ENCODE results near the gene MIA2.

Gene MIA2

DNA sequence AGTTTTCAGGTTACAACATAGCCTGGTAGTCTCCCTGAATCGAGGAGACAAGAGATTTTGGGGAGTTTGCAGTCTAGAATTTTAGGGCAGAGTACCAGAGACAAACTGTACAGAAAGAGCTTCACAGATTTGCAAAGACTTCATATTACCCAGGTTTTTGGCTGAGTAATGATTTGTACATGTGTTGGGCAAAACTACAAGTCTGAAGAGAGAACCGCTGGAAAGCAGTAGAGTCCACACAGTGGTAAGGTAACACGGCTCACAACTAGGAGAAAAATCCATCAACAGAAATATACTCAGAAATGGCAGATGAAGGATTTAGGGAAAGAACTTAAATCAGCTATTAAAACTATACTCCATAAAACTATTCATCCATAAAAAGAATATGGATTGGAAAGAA is 172.8 kb downstream of the MIA2 start:
- no peak overlapping the region for H3K27ac ChIP-seq
- peaks cover 0 to 45% (median 0%) of the 10 kb centered on the region in 11 experiments; a peak in 6 of 22 replicates for H4K20me1 ChIP-seq
- H3K36me3 ChIP-seq, result peaks cover 13 to 39% (median 23%) of the 10 kb centered on the region in 11 experiments
- no peak overlapping the region for H3K9ac ChIP-seq
- no peak overlapping the region for H3K4me2 ChIP-seq
- TF ChIP-seq Cebpa-rat (IDR thresholded peaks at IDR 0.05), result no peak
- H3K27me3 ChIP-seq, result no peaks in the 10 kb centered on the region
- no peaks in the 10 kb centered on the region for H3K4me1 ChIP-seq
- peaks cover 11 to 51% (median 39%) of the 10 kb centered on the region in 11 experiments; a peak in 21 of 22 replicates for H3K9me3 ChIP-seq (replicated peaks in 1 of 11)
- no peak overlapping the region for H3K4me3 ChIP-seq

DNA sequence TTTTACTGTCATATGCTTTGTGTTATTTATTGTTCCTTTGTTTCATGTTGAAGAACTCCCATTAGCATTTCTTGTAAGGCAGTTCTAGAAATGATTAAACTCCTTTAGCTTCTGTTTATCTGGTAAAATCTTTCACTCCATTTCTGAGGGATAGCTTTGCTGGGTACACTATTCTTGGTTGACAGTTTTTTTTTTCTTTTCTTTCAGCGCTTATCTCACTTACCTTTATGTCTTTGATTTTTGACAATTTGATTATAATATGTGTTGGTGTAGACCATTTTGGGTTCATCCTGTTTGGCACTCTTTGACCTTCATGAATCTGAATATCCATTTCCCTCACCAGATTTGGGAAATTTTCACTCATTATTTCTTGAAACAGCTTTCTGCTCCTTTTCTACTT is 182.4 kb downstream of the MIA2 start:
- TF ChIP-seq Cebpa-rat (IDR thresholded peaks at IDR 0.05), result no peak
- Histone ChIP-seq H4K20me1 (peaks cover 0 to 23% (median 6%) of the 10 kb centered on the region in 11 experiments; a peak in 9 of 22 replicates), H3K27ac (no peak overlapping the region), H3K4me2 (no peak overlapping the region), H3K9ac (no peak overlapping the region), H3K36me3 (peaks cover 50 to 89% (median 66%) of the 10 kb centered on the region in 11 experiments), H3K27me3 (no peaks in the 10 kb centered on the region), H3K9me3 (replicated peaks in 1 of 11) (peaks cover 66 to 90% (median 79%) of the 10 kb centered on the region in 11 experiments), H3K4me1 (no peaks in the 10 kb centered on the region), H3K4me3 (no peak overlapping the region; a peak in 1 of 20 replicates)

GRCh38 chr14:39417014-39417413 is 183.3 kb downstream of the MIA2 start:
- Histone ChIP-seq H3K9ac (no peak overlapping the region), H3K36me3 (peaks cover 47 to 86% (median 61%) of the 10 kb centered on the region in 11 experiments), H3K27ac (no peak overlapping the region), H4K20me1 (peaks cover 0 to 32% (median 12%) of the 10 kb centered on the region in 11 experiments; a peak in 12 of 22 replicates), H3K4me1 (no peaks in the 10 kb centered on the region), H3K4me2 (no peak overlapping the region), H3K9me3 (replicated peaks in 1 of 11) (peaks cover 64 to 83% (median 70%) of the 10 kb centered on the region in 11 experiments), H3K4me3 (no peak overlapping the region; a peak in 1 of 20 replicates), H3K27me3 (no peaks in the 10 kb centered on the region)
- TF ChIP-seq Cebpa-rat (IDR thresholded peaks at IDR 0.05), result no peak

GRCh38 chr14:39419272-39419671 is 185.6 kb downstream of the MIA2 start:
- H3K4me1 ChIP-seq, result no peaks in the 10 kb centered on the region
- no peak overlapping the region for H3K4me3 ChIP-seq
- H3K9ac ChIP-seq, result no peak overlapping the region
- no peak for TF ChIP-seq Cebpa-rat (IDR thresholded peaks at IDR 0.05)
- no peaks in the 10 kb centered on the region for H3K27me3 ChIP-seq
- peaks cover 30 to 63% (median 43%) of the 10 kb centered on the region in 11 experiments for H3K36me3 ChIP-seq
- peaks cover 42 to 61% (median 47%) of the 10 kb centered on the region in 11 experiments for H3K9me3 ChIP-seq (replicated peaks in 1 of 11)
- H3K4me2 ChIP-seq, result no peak overlapping the region
- no peak overlapping the region for H3K27ac ChIP-seq
- peaks cover 4 to 55% (median 28%) of the 10 kb centered on the region in 11 experiments; a peak in 13 of 22 replicates for H4K20me1 ChIP-seq

DNA sequence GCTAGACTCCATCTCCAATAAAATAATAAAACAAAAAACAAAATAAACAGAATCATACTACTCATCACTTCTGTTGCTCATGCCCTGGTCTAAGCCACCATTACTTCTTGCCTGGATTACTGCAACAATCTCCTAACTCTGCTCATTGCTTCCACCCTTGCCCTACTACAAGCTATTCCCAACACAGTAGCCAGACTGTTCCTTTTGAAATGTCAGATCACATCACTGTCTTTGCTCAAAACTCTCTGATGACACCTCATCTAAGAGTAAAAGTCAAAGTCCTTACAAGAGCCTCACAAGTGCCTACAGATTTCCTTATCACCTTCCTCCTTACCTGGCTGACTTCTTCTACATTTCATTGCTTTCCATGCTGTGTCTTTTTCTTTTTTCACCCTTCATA is 188.5 kb downstream of the MIA2 start:
- Histone ChIP-seq H3K4me3 (no peak overlapping the region), H3K9ac (no peak overlapping the region), H4K20me1 (peaks cover 13 to 80% (median 55%) of the 10 kb centered on the region in 11 experiments; a peak in 18 of 22 replicates), H3K4me1 (peaks cover 10 to 28% (median 12%) of the 10 kb centered on the region in 10 experiments), H3K4me2 (no peak overlapping the region), H3K27me3 (no peaks in the 10 kb centered on the region), H3K36me3 (peaks cover 4 to 34% (median 18%) of the 10 kb centered on the region in 11 experiments; a peak in 21 of 22 replicates), H3K27ac (no peak overlapping the region), H3K9me3 (replicated peaks in 1 of 11) (peaks cover 12 to 31% (median 18%) of the 10 kb centered on the region in 11 experiments)
- no peak for TF ChIP-seq Cebpa-rat (IDR thresholded peaks at IDR 0.05)

- H3K27me3 ChIP-seq, result no peaks in the 10 kb centered on the region
- no peak overlapping the region for H3K4me2 ChIP-seq
- no peak overlapping the region for H3K27ac ChIP-seq
- H3K9me3 ChIP-seq (replicated peaks in 1 of 11), result peaks cover 0 to 16% (median 3%) of the 10 kb centered on the region in 11 experiments; a peak in 14 of 22 replicates
- peaks cover 19 to 95% (median 71%) of the 10 kb centered on the region in 11 experiments; a peak in 20 of 22 replicates for H4K20me1 ChIP-seq
- no peak overlapping the region for H3K9ac ChIP-seq
- peaks cover 0 to 20% (median 12%) of the 10 kb centered on the region in 11 experiments; a peak in 16 of 22 replicates for H3K36me3 ChIP-seq
- TF ChIP-seq Cebpa-rat (IDR thresholded peaks at IDR 0.05), result no peak
- no peak overlapping the region for H3K4me3 ChIP-seq
- H3K4me1 ChIP-seq, result peaks cover 12 to 40% (median 19%) of the 10 kb centered on the region in 10 experiments
These were observed 190.1 kb downstream of the MIA2 start for GRCh38 chr14:39423793-39424192.

DNA sequence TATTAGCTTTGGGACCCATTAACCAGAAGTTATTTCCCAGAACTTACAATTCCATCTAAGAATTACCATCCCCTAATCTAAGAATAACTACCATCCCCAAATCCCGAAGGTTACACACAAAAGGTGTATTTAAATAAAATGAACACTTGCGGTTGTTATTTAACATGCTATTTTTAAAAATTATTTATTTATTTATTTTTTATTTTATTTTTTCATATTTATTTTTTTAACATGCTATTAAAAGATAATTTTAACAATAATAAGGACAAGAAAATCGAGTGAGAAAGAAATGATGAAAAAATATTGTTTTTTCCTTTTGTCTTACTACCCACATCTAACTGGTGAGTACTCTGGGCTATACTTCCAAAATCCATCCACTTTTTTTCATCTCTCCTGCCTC is 192.2 kb downstream of the MIA2 start:
- peaks cover 39 to 100% (median 88%) of the 10 kb centered on the region in 11 experiments for H4K20me1 ChIP-seq
- peaks cover 0 to 7% (median 4%) of the 10 kb centered on the region in 11 experiments; a peak in 10 of 22 replicates for H3K36me3 ChIP-seq
- H3K9ac ChIP-seq, result peak overlapping the region in 1 of 11 experiments; percentile 44; a peak in 1 of 22 replicates
- H3K4me3 ChIP-seq, result no peak overlapping the region
- H3K27me3 ChIP-seq, result no peaks in the 10 kb centered on the region
- peaks cover 0 to 5% (median 0%) of the 10 kb centered on the region in 11 experiments; a peak in 4 of 22 replicates for H3K9me3 ChIP-seq (replicated peaks in 1 of 11)
- peaks cover 25 to 55% (median 38%) of the 10 kb centered on the region in 10 experiments for H3K4me1 ChIP-seq
- no peak for TF ChIP-seq Cebpa-rat (IDR thresholded peaks at IDR 0.05)
- peak overlapping the region; percentile 11 to 97 (median 54); a peak in 14 of 22 replicates for H3K4me2 ChIP-seq
- H3K27ac ChIP-seq, result 0 out of 22 replicates have a peak overlapping the region, but pooled peaks of 1 of the 11 experiments have one; percentile 45

GRCh38 chr14:39426605-39427004 is 192.9 kb downstream of the MIA2 start:
- Histone ChIP-seq H3K9ac (peak overlapping the region in 8 of 11 experiments; percentile 2 to 44 (median 17); a peak in 5 of 22 replicates), H3K9me3 (replicated peaks in 1 of 11) (no peaks in the 10 kb centered on the region), H3K4me2 (peak overlapping the region; percentile 11 to 97 (median 54); a peak in 19 of 22 replicates), H3K36me3 (peaks cover 0 to 4% (median 0%) of the 10 kb centered on the region in 11 experiments; a peak in 1 of 22 replicates), H3K27ac (peak overlapping the region in 3 of 11 experiments; percentile 7 to 45 (median 25); a peak in 4 of 22 replicates), H4K20me1 (peaks cover 46 to 98% (median 90%) of the 10 kb centered on the region in 11 experiments), H3K27me3 (no peaks in the 10 kb centered on the region), H3K4me3 (no peak overlapping the region), H3K4me1 (peaks cover 25 to 55% (median 38%) of the 10 kb centered on the region in 10 experiments)
- TF ChIP-seq Cebpa-rat (IDR thresholded peaks at IDR 0.05), result no peak

DNA sequence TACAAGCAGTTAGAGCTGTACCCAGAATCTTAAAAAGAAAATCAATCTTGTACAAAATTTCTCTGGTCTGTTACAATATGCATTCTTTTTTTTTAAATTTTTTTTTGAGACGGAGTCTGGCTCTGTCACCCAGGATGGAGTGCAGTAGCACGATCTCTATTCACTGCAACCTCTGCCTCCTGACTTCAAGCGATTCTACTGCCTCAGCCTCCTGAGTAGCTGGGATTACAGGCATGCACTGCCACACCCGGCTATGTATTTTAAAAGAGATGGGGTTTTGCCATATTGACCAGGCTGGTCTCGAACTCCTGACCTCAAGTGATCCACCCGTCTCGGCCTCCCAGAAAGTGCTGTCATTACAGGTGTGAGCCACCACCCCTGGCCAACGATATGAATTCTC is 194.4 kb downstream of the MIA2 start:
- Histone ChIP-seq H3K27me3 (no peaks in the 10 kb centered on the region), H3K9ac (peak overlapping the region in 1 of 11 experiments; percentile 53; a peak in 1 of 22 replicates), H4K20me1 (peaks cover 44 to 86% (median 80%) of the 10 kb centered on the region in 11 experiments), H3K36me3 (peaks cover 0 to 3% (median 0%) of the 10 kb centered on the region in 11 experiments; a peak in 1 of 22 replicates), H3K4me2 (peak overlapping the region in 10 of 11 experiments; percentile 24 to 97 (median 90); a peak in 13 of 22 replicates), H3K9me3 (replicated peaks in 1 of 11) (no peaks in the 10 kb centered on the region), H3K4me1 (peaks cover 26 to 55% (median 38%) of the 10 kb centered on the region in 10 experiments), H3K4me3 (no peak overlapping the region), H3K27ac (no peak overlapping the region)
- no peak for TF ChIP-seq Cebpa-rat (IDR thresholded peaks at IDR 0.05)
